SK-N-SH (cell line): Measurements from ENCODE around the gene NR6A1. TPM values are rescaled to one million over a fixed set of nuclear protein-coding genes. Genes with fewer than 3 reads are reported as not detected.

Experiments used
- CTCF ChIP-seq: fragments of 200-600 bp; sonication (generic); IDR thresholded peaks from 2 replicates; pipeline ENCODE4 v1.6.1; 2017; ENCODE audit warnings: antibody characterized with exemption, mild to moderate bottlenecking, moderate library complexity
- ELF1 ChIP-seq: IDR thresholded peaks from 2 replicates; pipeline ENCODE4 v1.4.0; 2012
- EP300 ChIP-seq, 2 experiments: IDR thresholded peaks; 2 replicates each; pipeline versions ENCODE4 v1.4.0 to v1.6.1; 2012; ENCODE audit warnings: borderline replicate concordance in 1 of 2, low read depth in 1 of 2, low read length in 1 of 2
- FOSL2 ChIP-seq: IDR thresholded peaks from 2 replicates; pipeline ENCODE4 v1.4.0; 2012; ENCODE audit warnings: low read depth, mild to moderate bottlenecking, moderate library complexity, borderline replicate concordance
- FOXJ3 ChIP-seq: sonication (generic); formaldehyde crosslinking; IDR thresholded peaks from 2 replicates; pipeline ENCODE4 v1.5.1; 2020; ENCODE audit warnings: mild to moderate bottlenecking, missing genetic modification reagents
- FOXM1 ChIP-seq: IDR thresholded peaks from 2 replicates; pipeline ENCODE4 v1.4.0; 2012; ENCODE audit warnings: low read depth, mild to moderate bottlenecking
- GABPA ChIP-seq: IDR thresholded peaks from 2 replicates; pipeline ENCODE4 v1.4.0; 2012; ENCODE audit warnings: low read depth, mild to moderate bottlenecking
- MEF2A ChIP-seq: IDR thresholded peaks from 2 replicates; pipeline ENCODE4 v1.4.0; 2012; ENCODE audit warnings: low read depth, borderline replicate concordance
- RAD21 ChIP-seq: IDR thresholded peaks from 2 replicates; pipeline ENCODE4 v1.6.1; 2012; ENCODE audit warnings: mild to moderate bottlenecking, low read length
- RCOR1 ChIP-seq: fragments of 150-350 bp; IDR thresholded peaks from 2 replicates; pipeline ENCODE4 v1.6.1; 2017; ENCODE audit warnings: antibody characterized with exemption, low read length
- REST ChIP-seq: IDR thresholded peaks from 2 replicates; pipeline ENCODE4 v1.6.1; 2012; ENCODE audit warnings: mild to moderate bottlenecking, low read depth, low read length, moderate library complexity
- SIN3A ChIP-seq: IDR thresholded peaks from 2 replicates; pipeline ENCODE4 v1.6.1; 2012; ENCODE audit warnings: low read depth, mild to moderate bottlenecking, low read length, moderate library complexity, borderline replicate concordance
- TAF1 ChIP-seq: IDR thresholded peaks from 2 replicates; pipeline ENCODE4 v1.6.1; 2012; ENCODE audit warnings: low read depth, mild to moderate bottlenecking, low read length, moderate library complexity, borderline replicate concordance
- USF1 ChIP-seq: IDR thresholded peaks from 2 replicates; pipeline ENCODE4 v1.4.0; 2012; ENCODE audit warnings: low read depth, borderline replicate concordance
- USF2 ChIP-seq: fragments of 150-350 bp; IDR thresholded peaks from 2 replicates; pipeline ENCODE4 v1.6.1; 2017; ENCODE audit warnings: antibody characterized with exemption, low read length, low read depth, borderline replicate concordance
- YY1 ChIP-seq: IDR thresholded peaks from 2 replicates; pipeline ENCODE4 v1.4.0; 2012; ENCODE audit warnings: low read depth, mild to moderate bottlenecking
- polyA plus RNA-seq, 3 experiments: library from polyadenylated mRNA; depleted of rRNA; stranded (reverse); fragments of >200 nt; gene quantifications; 2 replicates each; pipeline ENCODE4 v1.2.3, GENCODE V29; 2012

NR6A1 gene
- polyA plus RNA-seq, 1 of the 3 experiments (the other 2 are of a cell fraction), result 1.2 TPM

- TF ChIP-seq YY1 (no peak), FOXM1 (no peak), SIN3A (no peak), REST (no peak), FOSL2 (no peak), MEF2A (no peak), TAF1 (no peak), GABPA (no peak), USF1 (no peak), USF2 (no peak), ELF1 (no peak), CTCF (no peak), RCOR1 (no peak), EP300 (IDR thresholded peaks at IDR 0.05; ENCODE audit: borderline replicate concordance in 1 of 2, low read depth in 1 of 2, low read length in 1 of 2) (peak in 1 of 2 experiments; percentile 43; a peak in 1 of 4 replicates), RAD21 (no peak), FOXJ3 (no peak)
Observed at GRCh38 chr9:124511891-124512805, 259.0 kb downstream of the NR6A1 start (continued).
